Kidney (tissue), 14 donors: Measurements from ENCODE around the gene SLC22A4. TPM values are rescaled to one million over a fixed set of nuclear protein-coding genes. Genes with fewer than 3 reads are reported as not detected.

ENCODE experiments used
- DNase-seq, 5 donors: peaks; one replicate each; pipeline ENCODE4 v3.0.0-alpha.2; 2013 to 2020
- FAIRE-seq: peaks from 2 replicates; lab custom pipeline; 2012; peaks lifted over from hg19 to GRCh38; lab: Jason Lieb, UNC
- H3K27ac ChIP-seq, 2 donors: one replicate each; pipeline ENCODE4 v1.7.0; 2013; ENCODE audit warnings: low read depth in 2 of 2, low read length in 2 of 2, inconsistent platforms in 1 of 2
- H3K27me3 ChIP-seq: one replicate; pipeline ENCODE4 v1.7.1; 2013; ENCODE audit warnings: low read length, inconsistent platforms; ENCODE audit not compliant: control insufficient read depth, insufficient read depth
- H3K36me3 ChIP-seq, 3 donors: one replicate each; pipeline versions ENCODE4 v1.7.0 to v1.7.1; 2013; ENCODE audit warnings: low read length in 3 of 3, control low read depth in 1 of 3, inconsistent platforms in 1 of 3; ENCODE audit not compliant: insufficient read depth in 3 of 3, control insufficient read depth in 2 of 3
- H3K4me1 ChIP-seq, 3 donors: one replicate each; pipeline versions ENCODE4 v1.7.0 to v1.7.1; 2013; ENCODE audit warnings: low read length in 3 of 3, inconsistent platforms in 1 of 3, low read depth in 1 of 3; ENCODE audit not compliant: control insufficient read depth in 2 of 3, insufficient read depth in 2 of 3
- H3K4me3 ChIP-seq, 3 donors: one replicate each; pipeline versions ENCODE4 v1.7.0 to v1.8.1; 2013; ENCODE audit warnings: low read length in 3 of 3, control low read depth in 1 of 3, inconsistent platforms in 1 of 3
- H3K9ac ChIP-seq, 3 donors: one replicate each; pipeline versions ENCODE4 v1.7.0 to v1.7.1; 2013; ENCODE audit warnings: low read length in 3 of 3, control low read depth in 1 of 3, inconsistent platforms in 1 of 3
- H3K9me3 ChIP-seq, 3 donors: one replicate each; pipeline versions ENCODE4 v1.7.0 to v1.7.1; 2013; ENCODE audit warnings: low read length in 3 of 3, control low read depth in 1 of 3, inconsistent platforms in 1 of 3; ENCODE audit not compliant: control insufficient read depth in 2 of 3, insufficient read depth in 1 of 3
- CTCF ChIP-seq: IDR thresholded peaks from 3 replicates; pipeline ENCODE4 v1.5.1; 2012; ENCODE audit warnings: mild to moderate bottlenecking, moderate library complexity, borderline replicate concordance; ENCODE audit not compliant: insufficient read depth; ENCODE audit errors: extremely low read depth
- intact Hi-C: fragments of 100-400 bp; cut with DNase I; formaldehyde crosslinking; loops from one replicate; pipeline ENCODE4 v1.11.1; 2022
- polyA plus RNA-seq: library from polyadenylated mRNA; stranded (reverse); fragments of 350-450 nt; fragmentation: Illumina TruSeq; extraction: RNeasy Lipid Tissue Mini Kit (QIAGEN cat#74804); gene quantifications from one replicate; pipeline ENCODE4 v1.2.3, GENCODE V29; 2014; ENCODE audit warnings: low read depth, low replicate concordance; ENCODE audit not compliant: insufficient read depth
- total RNA-seq: library from RNA; stranded (reverse); fragmentation: NEBNext Ultra II Directional; extraction: Animal tissue kit (Norgen Biotek cat#: 25700); gene quantifications from one replicate; pipeline ENCODE4 v1.2.1, GENCODE V29; 2021
- donor health status: control.
- donor health status: control.
- donor health status: control.
- donor health status: control.
- donor health status: control.
- donor health status: DM: yes; HTN: yes; CAD: no.
- donor health status: Normal renal cell carcinoma (clear cell type).

SLC22A4 gene
- total and polyA plus RNA-seq, 2 donors from 2014 or later: 2.4 to 7.6 TPM

- Histone ChIP-seq H3K27ac (no peak overlapping the region), H3K9ac (no peak overlapping the region), H3K9me3 (no peaks in the 10 kb centered on the region), H3K4me1 (no peaks in the 10 kb centered on the region), H3K36me3 (peaks cover 4 to 12% (median 5%) of the 10 kb centered on the region in 3 donors), H3K4me3 (no peak overlapping the region), H3K27me3 (no peaks in the 10 kb centered on the region)
- DNase-seq (no peak), FAIRE-seq (no peak)
- intact Hi-C loops: no loop called here
- no peak for TF ChIP-seq CTCF
Observed at GRCh38 chr5:132327252-132327955, 33.2 kb downstream of the SLC22A4 start.

- Histone ChIP-seq H3K9me3 (no peaks in the 10 kb centered on the region), H3K36me3 (peaks cover 4 to 5% (median 5%) of the 10 kb centered on the region in 3 donors), H3K4me1 (peaks cover 0 to 10% (median 3%) of the 10 kb centered on the region in 3 donors), H3K27ac (peak overlapping the region; percentile 20 to 51), H3K27me3 (no peaks in the 10 kb centered on the region), H3K9ac (no peak overlapping the region), H3K4me3 (no peak overlapping the region)
- intact Hi-C loops: no loop called here
- no peak for TF ChIP-seq CTCF
- no peak for DNase-seq
- no peak for FAIRE-seq
Observed at GRCh38 chr5:132334812-132335211, 40.6 kb downstream of the SLC22A4 start.

GRCh38 chr5:132335402-132335801, 41.2 kb downstream of the SLC22A4 start:
- intact Hi-C loops: no loop called here
- H3K4me3 ChIP-seq: no peak overlapping the region
- peak; percentile 35 for FAIRE-seq

More at GRCh38 chr5:132335402-132335801, 41.2 kb downstream of the SLC22A4 start:
- TF ChIP-seq CTCF: no peak
- no peak for DNase-seq
- no peaks in the 10 kb centered on the region for H3K27me3 ChIP-seq
- peak overlapping the region in 1 of 2 donors; percentile 2 for H3K27ac ChIP-seq
- H3K4me1 ChIP-seq: peaks cover 0 to 10% (median 4%) of the 10 kb centered on the region in 3 donors
- H3K9me3 ChIP-seq: no peaks in the 10 kb centered on the region
- H3K36me3 ChIP-seq: peaks cover 4 to 5% (median 5%) of the 10 kb centered on the region in 3 donors
- H3K9ac ChIP-seq: no peak overlapping the region
